K562 (cell line): ENCODE results near the gene OXNAD1. TPM values are rescaled to one million over a fixed set of nuclear protein-coding genes. Genes with fewer than 3 reads are reported as not detected.
A peak's percentile ranks its signal among the peaks of the same experiment; 100 is the strongest.

Experiments used
- ATAC-seq: fragments of 200-7000 bp; cut with Tn5 transposase; 3 replicates; pipeline ENCODE4 v1.9.1; 2020; ENCODE audit warnings: moderate library complexity
- BruUV-seq: library from RNA; stranded (reverse); fragments of 400-500 nt; replicated peaks from 2 replicates; lab custom pipeline; 2021; lab: Mats Ljungman, UMichigan
- CTCF ChIA-PET: fragments of 300-600 bp; formaldehyde crosslinking; extraction: SDS; loops from one replicate; lab custom pipeline; 2021; ENCODE audit warnings: low intra/inter-chr PET ratio; lab: Yijun Ruan, JAX
- POLR2A ChIA-PET: fragments of 300-600, 350-650 bp; sonication (Branson Sonifier 250); formaldehyde crosslinking; extraction: SDS; loops from one replicate; lab custom pipeline; 2021; ENCODE audit warnings: antibody characterized with exemption, inconsistent platforms; lab: Yijun Ruan, JAX
- DNase-seq, 4 experiments: peaks; one replicate each; pipeline versions ENCODE4 v3.0.0 to v3.0.0-alpha.2; 2011 to 2018; ENCODE audit warnings: low spot score in 3 of 4, mixed read lengths in 3 of 4; ENCODE audit errors: extremely low read depth in 1 of 4
- FAIRE-seq: peaks from 2 replicates; lab custom pipeline; 2011; peaks lifted over from hg19 to GRCh38; lab: Jason Lieb, UNC
- H2AFZ ChIP-seq: 2 replicates; pipeline ENCODE4 v1.6.0; 2011; ENCODE audit warnings: low read depth, low read length, control low read depth, inconsistent platforms
- H3K27ac ChIP-seq: fragments of 200-600 bp; 3 replicates; pipeline ENCODE4 v1.8.0; 2011; ENCODE audit warnings: low read depth, mild to moderate bottlenecking, control low read depth, inconsistent platforms, low read length, moderate library complexity, mixed read lengths; ENCODE audit errors: extremely low read depth
- H3K27me3 ChIP-seq, 2 experiments: fragments of 300-600 bp in 1 of 2; 2 replicates in 1 of 2; 3 replicates in 1 of 2; pipeline versions ENCODE4 v1.6.0 to v1.8.0; 2011; ENCODE audit warnings: inconsistent platforms in 2 of 2, low read length in 2 of 2, mild to moderate bottlenecking in 1 of 2, mixed read lengths in 1 of 2, moderate library complexity in 1 of 2; ENCODE audit not compliant: control insufficient read depth in 2 of 2, insufficient read depth in 2 of 2
- H3K36me3 ChIP-seq: fragments of 300-600 bp; 3 replicates; pipeline ENCODE4 v1.8.0; 2011; ENCODE audit warnings: mild to moderate bottlenecking, low read length, inconsistent platforms; ENCODE audit not compliant: control insufficient read depth, insufficient read depth
- H3K4me1 ChIP-seq, 2 experiments: fragments of 200-600 bp in 1 of 2; replicated peaks in 1 of 2; 2 replicates in 1 of 2; 3 replicates in 1 of 2; pipeline versions ENCODE4 v1.5.1 to v1.8.0; 2011; ENCODE audit warnings: inconsistent platforms in 2 of 2, low read length in 2 of 2, mild to moderate bottlenecking in 1 of 2, mixed read lengths in 1 of 2, moderate library complexity in 1 of 2; ENCODE audit not compliant: control insufficient read depth in 2 of 2, insufficient read depth in 2 of 2
- H3K4me2 ChIP-seq: 2 replicates; pipeline ENCODE4 v1.6.1; 2011; ENCODE audit warnings: low read length, control low read depth, inconsistent platforms, mixed read lengths; ENCODE audit not compliant: insufficient read depth
- H3K4me3 ChIP-seq: fragments of 200-600 bp; sonication (generic), shearing (Covaris generic); 2 replicates; pipeline ENCODE4 v1.5.1; 2016; ENCODE audit warnings: control low read depth, inconsistent platforms
- H3K79me2 ChIP-seq: fragments of 200-600 bp; 3 replicates; pipeline ENCODE4 v1.8.0; 2011; ENCODE audit warnings: low read length, inconsistent platforms; ENCODE audit not compliant: control insufficient read depth, insufficient read depth
- H3K9ac ChIP-seq, 2 experiments: 2 replicates each; pipeline versions ENCODE4 v1.6.0 to v1.6.1; 2011; ENCODE audit warnings: low read depth in 2 of 2, low read length in 2 of 2, control low read depth in 1 of 2, inconsistent platforms in 1 of 2, mild to moderate bottlenecking in 1 of 2, mixed read lengths in 1 of 2; ENCODE audit not compliant: insufficient read depth in 1 of 2
- H3K9me1 ChIP-seq: one replicate; pipeline ENCODE4 v1.6.0; 2011; ENCODE audit warnings: inconsistent platforms, mild to moderate bottlenecking, low read length, moderate library complexity; ENCODE audit not compliant: control insufficient read depth, insufficient read depth
- H3K9me3 ChIP-seq: replicated peaks from 2 replicates; pipeline ENCODE4 v1.5.1; 2011; ENCODE audit warnings: low read depth, low read length, inconsistent platforms; ENCODE audit not compliant: control insufficient read depth, insufficient read depth
- H4K20me1 ChIP-seq: replicated peaks from 2 replicates; pipeline ENCODE4 v1.6.1; 2011; ENCODE audit warnings: low read length, inconsistent platforms, mixed read lengths; ENCODE audit not compliant: control insufficient read depth, insufficient read depth
- GTF2A2 ChIP-seq: IDR thresholded peaks from 2 replicates; pipeline ENCODE4 v1.6.1; 2016; ENCODE audit warnings: mild to moderate bottlenecking, missing genetic modification characterization, missing compliant biosample characterization
- HDAC3 ChIP-seq: fragments of 450-650 bp; IDR thresholded peaks from 2 replicates; pipeline ENCODE4 v1.6.1; 2018; ENCODE audit warnings: borderline replicate concordance, mild to moderate bottlenecking, moderate library complexity; ENCODE audit not compliant: partially characterized antibody
- LCOR ChIP-seq: sonication (generic); formaldehyde crosslinking; IDR thresholded peaks from 2 replicates; pipeline ENCODE4 v1.8.0; 2022; ENCODE audit warnings: mild to moderate bottlenecking, missing genetic modification reagents
- MAZ ChIP-seq, 2 experiments: fragments of 450-650 bp in 1 of 2; sonication (generic) in 1 of 2; formaldehyde crosslinking; IDR thresholded peaks in 1 of 2; conservative IDR thresholded peaks in 1 of 2; 2 replicates each; pipeline versions ENCODE4 v1.4.0 to v1.5.0; 2020; ENCODE audit warnings: mild to moderate bottlenecking in 1 of 2, missing genetic modification reagents in 1 of 2
- NR2F6 ChIP-seq: fragments of 450-650 bp; formaldehyde crosslinking; IDR thresholded peaks from 2 replicates; pipeline ENCODE4 v1.4.0; 2020; ENCODE audit warnings: mild to moderate bottlenecking
- PTBP1 ChIP-seq: fragments of 200-400 bp; formaldehyde crosslinking; IDR thresholded peaks from 2 replicates; pipeline ENCODE4 v1.6.1; 2017; ENCODE audit warnings: low read depth, low read length
- TBP ChIP-seq: optimal IDR thresholded peaks from 2 replicates; pipeline ENCODE3; 2011; ENCODE audit warnings: low read depth, low read length, improper control_type of control experiment
- TFAM ChIP-seq: fragments of 250-450 bp; sonication (Bioruptor Pico); conservative IDR thresholded peaks from 2 replicates; pipeline ENCODE4 v1.5.0; 2021; ENCODE audit warnings: mild to moderate bottlenecking, moderate library complexity
- XRCC4 ChIP-seq: IDR thresholded peaks from one replicate; pipeline ENCODE4 v1.6.1; 2011; ENCODE audit not compliant: insufficient read depth, insufficient read length; ENCODE audit errors: extremely low read depth
- ZNF146 ChIP-seq: IDR thresholded peaks from one replicate; pipeline ENCODE4 v1.6.1; 2018; ENCODE audit warnings: missing compliant biosample characterization; ENCODE audit not compliant: unreplicated experiment
- ZNF347 ChIP-seq: fragments of 450-650 bp; formaldehyde crosslinking; IDR thresholded peaks from 2 replicates; pipeline ENCODE4 v1.4.0; 2020; ENCODE audit warnings: low read depth, mild to moderate bottlenecking, moderate library complexity
- ZNF408 ChIP-seq: fragments of 250-450 bp; sonication (Bioruptor Pico); IDR thresholded peaks from 2 replicates; pipeline ENCODE4 v1.4.0; 2020; ENCODE audit warnings: low read depth, mild to moderate bottlenecking, moderate library complexity
- ZNF695 ChIP-seq: fragments of 450-650 bp; formaldehyde crosslinking; IDR thresholded peaks from 2 replicates; pipeline ENCODE4 v1.4.0; 2020; ENCODE audit warnings: mild to moderate bottlenecking, moderate library complexity
- ZNF766 ChIP-seq: fragments of 200-800 bp; sonication (Bioruptor generic); conservative IDR thresholded peaks from 2 replicates; pipeline ENCODE4 v1.6.1; 2016; ENCODE audit warnings: missing genetic modification characterization, missing compliant biosample characterization
- WGBS: fragments of 100-300 bp; shearing (Covaris generic); methylation state at CpG from one replicate; pipeline ENCODE4 v1.1.6; 2016; ENCODE audit warnings: low coverage, mixed read lengths; ENCODE audit not compliant: insufficient coverage; ENCODE audit errors: missing lambda C conversion rate; 5-methylcytosine and 5-hydroxymethylcytosine counted together
- in situ Hi-C: fragments of 300-500 bp; cut with MboI; formaldehyde crosslinking; loops from 4 replicates; pipeline ENCODE4 v1.15.0; 2018; ENCODE audit warnings: inconsistent platforms, mixed read lengths
- intact Hi-C: fragments of 100-400 bp; cut with micrococcal nuclease; formaldehyde crosslinking; loops from 2 replicates; pipeline ENCODE4 v1.14.2; 2022
- polyA plus RNA-seq, 8 experiments: library from polyadenylated mRNA; depleted of rRNA in 4 of 8; stranded (reverse) in 5 of 8; unstranded in 3 of 8; fragments of >200 nt; fragmentation: Nextera tagmentation in 2 of 8; fragmentation: Illumina TruSeq in 1 of 8; extraction: Ambion mirVana in 2 of 8; extraction: Trizol in 1 of 8; gene quantifications; 2 replicates each; pipeline versions ENCODE4 v1.2.1 to v1.2.3, GENCODE V29; 2011 to 2014; ENCODE audit warnings: inconsistent platforms in 1 of 8, missing spikeins in 1 of 8
- total RNA-seq, 7 experiments: library from RNA; depleted of rRNA in 6 of 7; stranded (reverse); fragments of >200 nt in 6 of 7; fragmentation: Illumina TruSeq in 2 of 7; extraction: Trizol in 2 of 7; gene quantifications; 2 replicates each; pipeline versions ENCODE4 v1.2.1 to v1.2.3, GENCODE V29; 2011 to 2021; ENCODE audit warnings: low replicate concordance in 1 of 7
- TF ChIP-seq, protein P1 (sequence below): fragments of 450-650 bp; IDR thresholded peaks from 2 replicates; pipeline ENCODE4 v1.6.1; 2016; ENCODE audit warnings: mild to moderate bottlenecking
- TF ChIP-seq, protein P2 (sequence below): fragments of 250-450 bp; sonication (Bioruptor Pico); IDR thresholded peaks from 2 replicates; pipeline ENCODE4 v1.8.0; 2022; ENCODE audit warnings: inconsistent platforms
- TF ChIP-seq, protein P3 (sequence below): fragments of 250-450 bp; sonication (Bioruptor Pico); IDR thresholded peaks from 2 replicates; pipeline ENCODE4 v1.5.0; 2020; ENCODE audit warnings: mild to moderate bottlenecking

Gene OXNAD1
- total and polyA plus RNA-seq, 9 of the 15 experiments (the other 6 are each of a cell fraction or from before 2014, with no cell fraction given) = 12.8 to 44.4 (median 41.1) TPM

GRCh38 chr3:16253601-16254000 lies 11.4 kb upstream of the OXNAD1 start:
- ChIA-PET POLR2A (interaction anchor here (0.7 to 2.8 kb wide), 3 partner anchors 11 to 38 kb away, joined by 3 to 8 read pairs (median 3); partner anchors contain the start of genes DPH3 and OXNAD1), CTCF (no interaction called here)
- no peak for DNase-seq
- no TSS peak for BruUV-seq
- intact Hi-C loops = no loop called here
- Histone ChIP-seq H3K9me1 (no peaks in the 10 kb centered on the region), H3K27me3 (peaks cover 4 to 19% of the 10 kb centered on the region in 2 experiments; a peak in 3 of 5 replicates), H4K20me1 (0 out of 2 replicates have a peak, but pooled peaks cover 5% of the 10 kb centered on the region), H3K79me2 (no peaks in the 10 kb centered on the region), H3K4me1 (no peaks in the 10 kb centered on the region), H3K9me3 (no peaks in the 10 kb centered on the region), H3K4me2 (no peak overlapping the region), H3K4me3 (no peak overlapping the region), H3K27ac (no peak overlapping the region), H3K36me3 (no peaks in the 10 kb centered on the region), H3K9ac (no peak overlapping the region), H2AFZ (no peak overlapping the region)
- no peak for ATAC-seq
- peak; percentile 23 for FAIRE-seq
- in situ Hi-C loops = no loop called here
- 11% methylated on average over 7 of the region's 7 CpGs for WGBS
- TF ChIP-seq, protein P1, sequence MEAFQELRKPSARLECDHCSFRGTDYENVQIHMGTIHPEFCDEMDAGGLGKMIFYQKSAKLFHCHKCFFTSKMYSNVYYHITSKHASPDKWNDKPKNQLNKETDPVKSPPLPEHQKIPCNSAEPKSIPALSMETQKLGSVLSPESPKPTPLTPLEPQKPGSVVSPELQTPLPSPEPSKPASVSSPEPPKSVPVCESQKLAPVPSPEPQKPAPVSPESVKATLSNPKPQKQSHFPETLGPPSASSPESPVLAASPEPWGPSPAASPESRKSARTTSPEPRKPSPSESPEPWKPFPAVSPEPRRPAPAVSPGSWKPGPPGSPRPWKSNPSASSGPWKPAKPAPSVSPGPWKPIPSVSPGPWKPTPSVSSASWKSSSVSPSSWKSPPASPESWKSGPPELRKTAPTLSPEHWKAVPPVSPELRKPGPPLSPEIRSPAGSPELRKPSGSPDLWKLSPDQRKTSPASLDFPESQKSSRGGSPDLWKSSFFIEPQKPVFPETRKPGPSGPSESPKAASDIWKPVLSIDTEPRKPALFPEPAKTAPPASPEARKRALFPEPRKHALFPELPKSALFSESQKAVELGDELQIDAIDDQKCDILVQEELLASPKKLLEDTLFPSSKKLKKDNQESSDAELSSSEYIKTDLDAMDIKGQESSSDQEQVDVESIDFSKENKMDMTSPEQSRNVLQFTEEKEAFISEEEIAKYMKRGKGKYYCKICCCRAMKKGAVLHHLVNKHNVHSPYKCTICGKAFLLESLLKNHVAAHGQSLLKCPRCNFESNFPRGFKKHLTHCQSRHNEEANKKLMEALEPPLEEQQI = no peak
- no peak for TF ChIP-seq GTF2A2 (tag)
- TF ChIP-seq, protein P2, sequence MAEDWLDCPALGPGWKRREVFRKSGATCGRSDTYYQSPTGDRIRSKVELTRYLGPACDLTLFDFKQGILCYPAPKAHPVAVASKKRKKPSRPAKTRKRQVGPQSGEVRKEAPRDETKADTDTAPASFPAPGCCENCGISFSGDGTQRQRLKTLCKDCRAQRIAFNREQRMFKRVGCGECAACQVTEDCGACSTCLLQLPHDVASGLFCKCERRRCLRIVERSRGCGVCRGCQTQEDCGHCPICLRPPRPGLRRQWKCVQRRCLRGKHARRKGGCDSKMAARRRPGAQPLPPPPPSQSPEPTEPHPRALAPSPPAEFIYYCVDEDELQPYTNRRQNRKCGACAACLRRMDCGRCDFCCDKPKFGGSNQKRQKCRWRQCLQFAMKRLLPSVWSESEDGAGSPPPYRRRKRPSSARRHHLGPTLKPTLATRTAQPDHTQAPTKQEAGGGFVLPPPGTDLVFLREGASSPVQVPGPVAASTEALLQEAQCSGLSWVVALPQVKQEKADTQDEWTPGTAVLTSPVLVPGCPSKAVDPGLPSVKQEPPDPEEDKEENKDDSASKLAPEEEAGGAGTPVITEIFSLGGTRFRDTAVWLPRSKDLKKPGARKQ (CRISPR knock-in tag) = no peak
- TF ChIP-seq NR2F6 = no peak
- no peak for TF ChIP-seq MAZ (CRISPR knock-in tag; conservative IDR thresholded peaks at IDR 0.05 in 1 of 2, IDR thresholded peaks at IDR 0.05 in 1 of 2)
- no peak for TF ChIP-seq LCOR (CRISPR knock-in tag)
- TF ChIP-seq TFAM (CRISPR knock-in tag) = no peak
- TF ChIP-seq XRCC4 = no peak
- no peak for TF ChIP-seq PTBP1
- no peak for TF ChIP-seq ZNF408 (CRISPR knock-in tag)
- no peak for TF ChIP-seq HDAC3
- TF ChIP-seq, protein P3, sequence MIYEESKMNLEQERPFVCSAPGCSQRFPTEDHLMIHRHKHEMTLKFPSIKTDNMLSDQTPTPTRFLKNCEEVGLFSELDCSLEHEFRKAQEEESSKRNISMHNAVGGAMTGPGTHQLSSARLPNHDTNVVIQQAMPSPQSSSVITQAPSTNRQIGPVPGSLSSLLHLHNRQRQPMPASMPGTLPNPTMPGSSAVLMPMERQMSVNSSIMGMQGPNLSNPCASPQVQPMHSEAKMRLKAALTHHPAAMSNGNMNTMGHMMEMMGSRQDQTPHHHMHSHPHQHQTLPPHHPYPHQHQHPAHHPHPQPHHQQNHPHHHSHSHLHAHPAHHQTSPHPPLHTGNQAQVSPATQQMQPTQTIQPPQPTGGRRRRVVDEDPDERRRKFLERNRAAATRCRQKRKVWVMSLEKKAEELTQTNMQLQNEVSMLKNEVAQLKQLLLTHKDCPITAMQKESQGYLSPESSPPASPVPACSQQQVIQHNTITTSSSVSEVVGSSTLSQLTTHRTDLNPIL (CRISPR knock-in tag) = no peak
- TF ChIP-seq ZNF146 (CRISPR knock-in tag) = no peak
- TF ChIP-seq ZNF695 = no peak
- TF ChIP-seq ZNF766 (CRISPR knock-in tag) = no peak
- TF ChIP-seq TBP = no peak
- TF ChIP-seq ZNF347 (CRISPR knock-in tag) = no peak
